MM.1S (cell line): ENCODE results near the gene RNF149.

Experiments
- DNase-seq: peaks from one replicate; pipeline ENCODE4 v3.0.0-alpha.2; 2015
- H2AFZ ChIP-seq: fragments of 300-600 bp; sonication (generic); 2 replicates; pipeline ENCODE4 v1.6.0; 2016; ENCODE audit warnings: antibody characterized with exemption, low read length
- H3F3A ChIP-seq: fragments of 300-600 bp; sonication (generic); 2 replicates; pipeline ENCODE4 v1.6.1; 2016; ENCODE audit warnings: mild to moderate bottlenecking, antibody characterized with exemption, low read length, moderate library complexity, mixed read lengths; ENCODE audit not compliant: insufficient read depth
- H3K27ac ChIP-seq: fragments of 300-600 bp; sonication (generic); 2 replicates; pipeline ENCODE4 v1.5.1; 2016; ENCODE audit warnings: mild to moderate bottlenecking, low read length
- H3K27me3 ChIP-seq: fragments of 300-600 bp; sonication (generic); replicated peaks from 2 replicates; pipeline ENCODE4 v1.6.0; 2016; ENCODE audit warnings: low read length; ENCODE audit not compliant: insufficient read depth
- H3K36me3 ChIP-seq: fragments of 300-600 bp; sonication (generic); replicated peaks from 2 replicates; pipeline ENCODE4 v1.6.1; 2016; ENCODE audit warnings: mild to moderate bottlenecking, low read length, mixed read lengths; ENCODE audit not compliant: insufficient read depth
- H3K4me1 ChIP-seq: fragments of 300-600 bp; sonication (generic); 2 replicates; pipeline ENCODE4 v1.6.1; 2016; ENCODE audit warnings: low read length, mixed read lengths
- H3K4me2 ChIP-seq: fragments of 300-600 bp; sonication (generic); 2 replicates; pipeline ENCODE4 v1.6.0; 2016; ENCODE audit warnings: low read depth, low read length
- H3K4me3 ChIP-seq: fragments of 300-600 bp; sonication (generic); 2 replicates; pipeline ENCODE4 v1.5.1; 2016; ENCODE audit warnings: low read length, mixed read lengths
- H3K79me2 ChIP-seq: fragments of 300-600 bp; sonication (generic); 2 replicates; pipeline ENCODE4 v1.6.1; 2016; ENCODE audit warnings: mixed run types, low read length, mixed read lengths
- H3K9ac ChIP-seq: fragments of 300-600 bp; sonication (generic); 2 replicates; pipeline ENCODE4 v1.6.1; 2016; ENCODE audit warnings: low read length, mixed read lengths
- H3K9me2 ChIP-seq: fragments of 300-600 bp; sonication (generic); replicated peaks from 2 replicates; pipeline ENCODE4 v1.6.1; 2016; ENCODE audit warnings: mild to moderate bottlenecking, low read length, mixed read lengths; ENCODE audit not compliant: insufficient read depth
- H3K9me3 ChIP-seq: fragments of 300-600 bp; sonication (generic); replicated peaks from 2 replicates; pipeline ENCODE4 v1.6.1; 2016; ENCODE audit warnings: mild to moderate bottlenecking, low read length, mixed read lengths; ENCODE audit not compliant: insufficient read depth
- H4K20me1 ChIP-seq: fragments of 300-600 bp; sonication (generic); 2 replicates; pipeline ENCODE4 v1.6.1; 2016; ENCODE audit warnings: mild to moderate bottlenecking, low read length, moderate library complexity, mixed read lengths; ENCODE audit not compliant: insufficient read depth
- CTCF ChIP-seq: fragments of 300-600 bp; sonication (generic); IDR thresholded peaks from 2 replicates; pipeline ENCODE4 v1.5.1; 2016; ENCODE audit warnings: antibody characterized with exemption, low read length, mixed read lengths
- EZH2 ChIP-seq: fragments of 300-600 bp; sonication (generic); optimal IDR thresholded peaks from 2 replicates; pipeline ENCODE3; 2017; ENCODE audit warnings: low read depth, mild to moderate bottlenecking, antibody characterized with exemption, low read length, mixed read lengths
- EZH2phosphoT487 ChIP-seq: fragments of 300-600 bp; sonication (generic); IDR thresholded peaks from 2 replicates; pipeline ENCODE4 v1.6.1; 2018; ENCODE audit warnings: antibody characterized with exemption, low read length

The RNF149 gene

GRCh38 chr2:101231240-101231639, 77.3 kb downstream of the RNF149 start:
- no peak overlapping the region for H3K27ac ChIP-seq
- H3K9me3 ChIP-seq = no peaks in the 10 kb centered on the region
- H2AFZ ChIP-seq = no peak overlapping the region
- H3K9ac ChIP-seq = no peak overlapping the region
- H3K27me3 ChIP-seq = no peaks in the 10 kb centered on the region
- H3K4me3 ChIP-seq = no peak overlapping the region
- no peaks in the 10 kb centered on the region for H4K20me1 ChIP-seq
- no peaks in the 10 kb centered on the region for H3K4me1 ChIP-seq
- H3K4me2 ChIP-seq = no peak overlapping the region
- no peaks in the 10 kb centered on the region for H3K36me3 ChIP-seq
- no peak for TF ChIP-seq EZH2phosphoT487
- H3F3A ChIP-seq = no peaks in the 10 kb centered on the region
- H3K79me2 ChIP-seq = no peaks in the 10 kb centered on the region
- no peaks in the 10 kb centered on the region for H3K9me2 ChIP-seq
- no peak for DNase-seq

- H3K9me2 ChIP-seq = no peaks in the 10 kb centered on the region
- H3K27me3 ChIP-seq = no peaks in the 10 kb centered on the region
- no peak overlapping the region for H2AFZ ChIP-seq
- no peaks in the 10 kb centered on the region for H3K36me3 ChIP-seq
- H3K4me1 ChIP-seq = no peaks in the 10 kb centered on the region
- H3K9ac ChIP-seq = no peak overlapping the region
- TF ChIP-seq CTCF (no peak), EZH2phosphoT487 (no peak), EZH2 (no peak)
- H3K9me3 ChIP-seq = no peaks in the 10 kb centered on the region
- no peak for DNase-seq
- no peak overlapping the region for H3K4me2 ChIP-seq
- H3K27ac ChIP-seq = no peak overlapping the region
- no peaks in the 10 kb centered on the region for H3K79me2 ChIP-seq
- H3F3A ChIP-seq = no peaks in the 10 kb centered on the region
- H3K4me3 ChIP-seq = no peak overlapping the region
- H4K20me1 ChIP-seq = no peaks in the 10 kb centered on the region
These were observed 77.9 kb downstream of the RNF149 start for GRCh38 chr2:101230541-101231001.
